ENCODE data around the gene GFPT1. TPM values are rescaled to one million over a fixed set of nuclear protein-coding genes. Genes with fewer than 3 reads are reported as not detected.
"Not testable (repeated sequence)": the region's sequence is repeated elsewhere in the genome, so short reads cannot be mapped to it uniquely, and the experiment has no call there.

GFPT1 gene
- total and polyA plus RNA-seq, 5 donors from 2014 or later = 8.0 to 20.7 (median 12.0) TPM

DNA sequence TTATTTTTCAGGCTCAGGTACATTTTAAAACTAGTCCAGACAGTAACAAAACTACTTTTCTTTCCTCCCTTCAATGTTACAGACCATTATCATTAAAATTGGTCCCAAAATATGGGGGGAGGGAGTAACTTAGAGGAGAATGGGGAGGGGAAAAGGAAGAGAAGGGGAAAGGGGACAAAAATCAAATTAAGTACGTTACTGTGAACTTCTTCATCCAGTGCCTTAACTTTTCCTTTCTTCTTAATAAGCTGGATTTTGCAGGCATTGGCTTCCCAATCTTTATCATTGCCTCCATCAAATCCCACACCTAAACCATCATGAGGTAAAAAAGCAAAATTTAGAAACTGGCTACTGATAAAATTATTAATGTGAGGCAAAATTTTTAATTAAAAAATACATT is 17.2 kb downstream of the GFPT1 start:
- peaks cover 34% of the 10 kb centered on the region for H3K36me3 Mint-ChIP-seq
- H3K27ac Mint-ChIP-seq = no peak overlapping the region
- Histone ChIP-seq H3K9me3 (ENCODE audit: control insufficient read depth in 2 of 2, low read length in 2 of 2) (no peaks in the 10 kb centered on the region), H3K27me3 (ENCODE audit: control insufficient read depth, insufficient read depth, low read length) (no peaks in the 10 kb centered on the region), H3K4me3 (ENCODE audit: low read depth, low read length) (no peak overlapping the region), H3K27ac (ENCODE audit: insufficient read depth, low read length, poor library complexity, severe bottlenecking) (no peak overlapping the region), H3K36me3 (ENCODE audit: control insufficient read depth, insufficient read depth, low read length) (peaks cover 58% of the 10 kb centered on the region), H3K4me1 (ENCODE audit: control insufficient read depth, insufficient read depth, low read length, poor library complexity, severe bottlenecking) (no peaks in the 10 kb centered on the region)
- DNase-seq (no peak), ATAC-seq (ENCODE audit: low read depth in 2 of 2) (no peak)
- H3K27me3 Mint-ChIP-seq = no peaks in the 10 kb centered on the region
- peaks cover 2 to 17% (median 3%) of the 10 kb centered on the region in 4 donors for H3K4me1 Mint-ChIP-seq
- H3K4me3 Mint-ChIP-seq = no peak overlapping the region
- peaks cover 0 to 2% (median 0%) of the 10 kb centered on the region in 7 donors for H3K9me3 Mint-ChIP-seq

DNA sequence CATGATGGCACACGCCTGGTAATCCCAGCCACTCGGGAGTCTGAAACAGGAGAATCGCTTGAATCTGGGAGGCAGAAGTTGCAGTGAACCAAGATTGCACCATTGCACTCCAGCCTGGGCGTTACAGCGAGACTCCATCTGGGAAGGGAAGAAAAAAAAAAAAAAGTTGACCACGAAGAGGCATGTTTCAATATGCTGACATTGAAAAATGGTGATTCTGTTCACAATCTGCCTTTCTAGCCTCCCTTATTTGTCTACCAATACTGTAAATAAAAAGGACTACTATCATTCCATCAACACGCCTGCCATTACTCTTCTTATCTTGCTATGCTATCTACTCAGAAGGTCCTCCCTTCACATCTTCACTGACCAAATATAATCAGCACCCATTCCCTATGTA is 18.4 kb downstream of the GFPT1 start:
- peaks cover 67% of the 10 kb centered on the region for H3K36me3 ChIP-seq (ENCODE audit: control insufficient read depth, insufficient read depth, low read length)
- no peak for ATAC-seq (ENCODE audit: low read depth in 2 of 2)
- Mint-ChIP-seq H3K27me3 (no peaks in the 10 kb centered on the region), H3K4me1 (peaks cover 2 to 17% (median 3%) of the 10 kb centered on the region in 4 donors), H3K4me3 (no peak overlapping the region), H3K36me3 (peaks cover 34% of the 10 kb centered on the region), H3K27ac (peak overlapping the region in 1 of 3 donors; percentile 57), H3K9me3 (peaks cover 0 to 2% (median 0%) of the 10 kb centered on the region in 7 donors)
- no peak for DNase-seq
- H3K9me3 ChIP-seq (ENCODE audit: control insufficient read depth in 2 of 2, low read length in 2 of 2) = no peaks in the 10 kb centered on the region
- H3K4me3 ChIP-seq (ENCODE audit: low read depth, low read length) = no peak overlapping the region
- H3K27me3 ChIP-seq (ENCODE audit: control insufficient read depth, insufficient read depth, low read length) = no peaks in the 10 kb centered on the region
- no peak overlapping the region for H3K27ac ChIP-seq (ENCODE audit: insufficient read depth, low read length, poor library complexity, severe bottlenecking)
- no peaks in the 10 kb centered on the region for H3K4me1 ChIP-seq (ENCODE audit: control insufficient read depth, insufficient read depth, low read length, poor library complexity, severe bottlenecking)

DNA sequence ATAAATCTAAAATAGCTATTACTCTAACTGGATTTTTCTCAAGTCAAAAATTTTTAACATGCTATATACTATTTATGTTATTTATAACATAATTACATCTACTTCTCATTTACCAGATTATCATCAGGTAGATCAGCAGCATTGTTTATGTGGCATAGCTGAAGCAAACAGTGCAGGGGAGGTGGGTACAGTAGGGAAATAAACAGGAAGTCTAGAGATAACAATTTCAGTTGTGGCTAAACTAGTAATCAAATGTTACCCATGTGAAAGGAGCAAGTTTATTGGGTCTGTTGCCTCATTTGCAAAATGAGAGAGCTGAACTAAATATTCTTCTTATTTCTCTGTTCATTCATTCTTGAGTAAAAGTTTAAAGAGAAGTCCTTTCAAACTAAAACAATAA is 27.7 kb downstream of the GFPT1 start:
- peak in 1 of 3 donors; percentile 2 for DNase-seq
- H3K27ac ChIP-seq (ENCODE audit: insufficient read depth, low read length, poor library complexity, severe bottlenecking) = no peak overlapping the region
- Mint-ChIP-seq H3K4me1 (peaks cover 0 to 11% (median 3%) of the 10 kb centered on the region in 4 donors), H3K27ac (peak overlapping the region in 2 of 3 donors; percentile 20 to 56), H3K36me3 (peaks cover 41% of the 10 kb centered on the region), H3K9me3 (no peaks in the 10 kb centered on the region), H3K27me3 (no peaks in the 10 kb centered on the region), H3K4me3 (no peak overlapping the region)
- H3K27me3 ChIP-seq (ENCODE audit: control insufficient read depth, insufficient read depth, low read length) = no peaks in the 10 kb centered on the region
- peaks cover 84% of the 10 kb centered on the region for H3K36me3 ChIP-seq (ENCODE audit: control insufficient read depth, insufficient read depth, low read length)
- H3K9me3 ChIP-seq (ENCODE audit: control insufficient read depth in 2 of 2, low read length in 2 of 2) = no peaks in the 10 kb centered on the region
- no peak for ATAC-seq (ENCODE audit: low read depth in 2 of 2)
- H3K4me1 ChIP-seq (ENCODE audit: control insufficient read depth, insufficient read depth, low read length, poor library complexity, severe bottlenecking) = no peaks in the 10 kb centered on the region
- H3K4me3 ChIP-seq (ENCODE audit: low read depth, low read length) = no peak overlapping the region

DNA sequence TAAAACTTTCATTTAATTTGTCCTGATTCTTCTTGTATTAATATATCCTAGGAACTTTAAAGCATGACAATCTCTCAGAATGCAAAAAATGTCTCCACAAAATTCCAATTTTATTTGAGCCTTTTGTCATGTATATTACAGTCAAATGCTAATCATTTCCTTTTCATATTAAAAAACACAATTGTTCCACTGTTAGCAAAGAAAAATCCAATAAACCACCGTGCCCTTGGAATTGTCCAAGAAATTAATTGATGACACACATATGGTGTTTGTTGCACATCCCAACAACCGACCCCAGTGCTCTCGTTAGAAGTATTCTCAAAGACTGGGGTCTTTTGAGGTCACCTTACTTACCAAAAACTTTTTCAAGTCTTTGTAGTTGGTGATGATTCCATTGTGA is 28.1 kb downstream of the GFPT1 start:
- DNase-seq (no peak), ATAC-seq (ENCODE audit: low read depth in 2 of 2) (no peak)
- peaks cover 84% of the 10 kb centered on the region for H3K36me3 ChIP-seq (ENCODE audit: control insufficient read depth, insufficient read depth, low read length)
- H3K36me3 Mint-ChIP-seq = peaks cover 45% of the 10 kb centered on the region
- H3K9me3 ChIP-seq (ENCODE audit: control insufficient read depth in 2 of 2, low read length in 2 of 2) = no peaks in the 10 kb centered on the region
- no peak overlapping the region for H3K27ac Mint-ChIP-seq
- H3K27me3 ChIP-seq (ENCODE audit: control insufficient read depth, insufficient read depth, low read length) = no peaks in the 10 kb centered on the region
- H3K27me3 Mint-ChIP-seq = no peaks in the 10 kb centered on the region
- no peak overlapping the region for H3K4me3 Mint-ChIP-seq
- H3K4me1 ChIP-seq (ENCODE audit: control insufficient read depth, insufficient read depth, low read length, poor library complexity, severe bottlenecking) = no peaks in the 10 kb centered on the region
- H3K27ac ChIP-seq (ENCODE audit: insufficient read depth, low read length, poor library complexity, severe bottlenecking) = no peak overlapping the region
- H3K4me1 Mint-ChIP-seq = peaks cover 0 to 11% (median 3%) of the 10 kb centered on the region in 4 donors
- no peak overlapping the region for H3K4me3 ChIP-seq (ENCODE audit: low read depth, low read length)
- no peaks in the 10 kb centered on the region for H3K9me3 Mint-ChIP-seq

DNA sequence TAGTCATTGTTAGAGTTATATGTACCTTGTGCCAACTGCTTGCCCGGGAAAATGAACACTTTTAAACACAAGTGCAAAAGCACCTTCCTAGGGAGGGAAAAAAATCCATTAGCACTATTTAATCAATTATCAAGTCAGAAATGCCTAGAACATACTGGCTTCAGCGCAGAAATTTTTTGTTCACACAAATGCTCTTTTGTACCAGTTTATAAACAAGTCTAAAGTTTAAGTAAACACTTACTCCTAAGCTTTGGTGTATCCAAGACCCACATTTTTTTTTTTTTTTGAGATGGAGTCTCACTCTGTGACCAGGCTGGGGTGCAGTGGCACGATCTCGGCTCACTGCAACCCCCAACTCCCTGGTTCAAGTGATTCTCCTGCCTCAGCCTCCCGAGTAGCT is 30.6 kb downstream of the GFPT1 start:
- Histone ChIP-seq H3K9me3 (ENCODE audit: control insufficient read depth in 2 of 2, low read length in 2 of 2) (no peaks in the 10 kb centered on the region), H3K4me3 (ENCODE audit: low read depth, low read length) (no peak overlapping the region), H3K27me3 (ENCODE audit: control insufficient read depth, insufficient read depth, low read length) (no peaks in the 10 kb centered on the region), H3K27ac (ENCODE audit: insufficient read depth, low read length, poor library complexity, severe bottlenecking) (no peak overlapping the region), H3K36me3 (ENCODE audit: control insufficient read depth, insufficient read depth, low read length) (peaks cover 74% of the 10 kb centered on the region), H3K4me1 (ENCODE audit: control insufficient read depth, insufficient read depth, low read length, poor library complexity, severe bottlenecking) (no peaks in the 10 kb centered on the region)
- no peak overlapping the region for H3K27ac Mint-ChIP-seq
- no peak for DNase-seq
- no peak overlapping the region for H3K4me3 Mint-ChIP-seq
- no peak for ATAC-seq (ENCODE audit: low read depth in 2 of 2)
- peaks cover 0 to 11% (median 3%) of the 10 kb centered on the region in 4 donors for H3K4me1 Mint-ChIP-seq
- H3K9me3 Mint-ChIP-seq = no peaks in the 10 kb centered on the region
- no peaks in the 10 kb centered on the region for H3K27me3 Mint-ChIP-seq
- H3K36me3 Mint-ChIP-seq = peaks cover 42% of the 10 kb centered on the region

DNA sequence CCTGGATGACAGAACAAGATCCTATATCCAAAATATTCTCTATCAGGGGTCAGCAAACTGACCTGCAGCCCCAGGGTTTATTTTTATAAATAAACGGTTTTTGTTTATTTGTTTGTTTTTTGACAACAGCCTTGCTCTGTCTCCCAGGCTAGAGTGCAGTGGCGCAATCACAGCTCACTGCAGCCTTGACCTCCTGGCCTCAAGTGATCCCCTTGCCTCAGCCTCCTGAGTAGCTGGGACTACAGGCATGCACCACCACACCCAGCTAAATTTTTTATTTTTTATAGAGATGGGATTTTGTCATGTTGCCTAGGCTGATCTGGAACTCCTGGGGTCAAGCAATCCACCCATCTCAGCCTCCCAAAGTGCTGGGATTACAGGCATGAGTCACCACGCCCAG is 32.1 kb downstream of the GFPT1 start:
- H3K9me3 ChIP-seq (ENCODE audit: control insufficient read depth in 2 of 2, low read length in 2 of 2); H3K9me3 Mint-ChIP-seq; H3K27ac Mint-ChIP-seq; ATAC-seq (ENCODE audit: low read depth in 2 of 2); H3K27ac ChIP-seq (ENCODE audit: insufficient read depth, low read length, poor library complexity, severe bottlenecking); H3K4me3 ChIP-seq (ENCODE audit: low read depth, low read length); H3K27me3 ChIP-seq (ENCODE audit: control insufficient read depth, insufficient read depth, low read length); H3K4me1 ChIP-seq (ENCODE audit: control insufficient read depth, insufficient read depth, low read length, poor library complexity, severe bottlenecking); DNase-seq; H3K27me3 Mint-ChIP-seq; H3K4me3 Mint-ChIP-seq: not testable (repeated sequence)
- peaks cover 41% of the 10 kb centered on the region for H3K36me3 Mint-ChIP-seq
- peaks cover 0 to 11% (median 3%) of the 10 kb centered on the region in 4 donors for H3K4me1 Mint-ChIP-seq
- H3K36me3 ChIP-seq (ENCODE audit: control insufficient read depth, insufficient read depth, low read length) = peaks cover 64% of the 10 kb centered on the region

DNA sequence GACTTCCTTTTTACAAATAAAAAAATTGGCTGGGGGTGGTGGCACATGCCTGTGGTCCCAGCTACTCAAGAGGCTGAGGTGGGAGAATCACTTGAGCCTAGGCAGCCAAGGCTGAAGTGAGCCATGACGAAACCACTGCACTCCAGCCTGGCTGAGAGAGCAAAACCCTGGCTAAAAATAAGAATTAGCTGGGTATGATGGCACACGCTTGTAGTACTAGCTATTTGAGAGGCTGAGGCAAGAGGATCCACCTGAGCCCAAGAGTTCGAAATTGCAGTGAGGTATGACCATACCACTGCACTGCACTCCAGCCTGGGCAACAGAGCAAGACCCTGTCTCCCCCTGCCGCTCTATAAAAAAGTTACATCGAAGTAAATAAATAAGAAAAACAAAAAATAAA is 33.7 kb downstream of the GFPT1 start:
- H3K9me3 ChIP-seq (ENCODE audit: control insufficient read depth in 2 of 2, low read length in 2 of 2) = no peaks in the 10 kb centered on the region
- H3K4me3 ChIP-seq (ENCODE audit: low read depth, low read length) = no peak overlapping the region
- peaks cover 66% of the 10 kb centered on the region for H3K36me3 ChIP-seq (ENCODE audit: control insufficient read depth, insufficient read depth, low read length)
- DNase-seq (no peak), ATAC-seq (ENCODE audit: low read depth in 2 of 2) (no peak)
- no peaks in the 10 kb centered on the region for H3K9me3 Mint-ChIP-seq
- H3K27me3 ChIP-seq (ENCODE audit: control insufficient read depth, insufficient read depth, low read length) = no peaks in the 10 kb centered on the region
- H3K4me1 Mint-ChIP-seq = peaks cover 0 to 5% (median 0%) of the 10 kb centered on the region in 4 donors
- no peak overlapping the region for H3K27ac Mint-ChIP-seq
- H3K36me3 Mint-ChIP-seq = peaks cover 41% of the 10 kb centered on the region
- H3K4me3 Mint-ChIP-seq = no peak overlapping the region
- H3K4me1 ChIP-seq (ENCODE audit: control insufficient read depth, insufficient read depth, low read length, poor library complexity, severe bottlenecking) = no peaks in the 10 kb centered on the region
- no peaks in the 10 kb centered on the region for H3K27me3 Mint-ChIP-seq
- no peak overlapping the region for H3K27ac ChIP-seq (ENCODE audit: insufficient read depth, low read length, poor library complexity, severe bottlenecking)

DNA sequence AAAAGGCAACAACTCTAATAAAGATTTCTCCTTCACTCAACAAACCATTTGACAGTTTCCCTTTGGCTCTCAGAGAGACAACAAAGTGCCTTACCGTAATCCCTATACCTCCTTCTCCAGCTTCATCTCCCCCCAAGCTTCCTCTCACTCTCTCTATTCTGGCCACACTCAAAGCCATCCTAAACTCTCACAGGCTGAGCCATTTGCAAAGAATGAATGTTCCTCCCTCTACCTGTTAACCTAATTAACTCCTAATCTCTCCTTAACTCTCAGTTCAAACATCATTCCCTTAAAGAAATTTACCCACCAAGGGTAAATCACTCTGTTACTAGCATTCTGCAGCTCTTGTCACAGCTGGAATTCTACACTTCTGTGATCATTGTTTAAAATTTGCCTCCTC is 38.2 kb downstream of the GFPT1 start:
- Histone ChIP-seq H3K4me1 (ENCODE audit: control insufficient read depth, insufficient read depth, low read length, poor library complexity, severe bottlenecking) (no peaks in the 10 kb centered on the region), H3K27me3 (ENCODE audit: control insufficient read depth, insufficient read depth, low read length) (no peaks in the 10 kb centered on the region), H3K27ac (ENCODE audit: insufficient read depth, low read length, poor library complexity, severe bottlenecking) (no peak overlapping the region), H3K9me3 (ENCODE audit: control insufficient read depth in 2 of 2, low read length in 2 of 2) (no peaks in the 10 kb centered on the region), H3K4me3 (ENCODE audit: low read depth, low read length) (no peak overlapping the region), H3K36me3 (ENCODE audit: control insufficient read depth, insufficient read depth, low read length) (peaks cover 72% of the 10 kb centered on the region)
- ATAC-seq (ENCODE audit: low read depth in 2 of 2) (no peak), DNase-seq (no peak)
- Mint-ChIP-seq H3K36me3 (peaks cover 36% of the 10 kb centered on the region), H3K4me1 (no peaks in the 10 kb centered on the region), H3K4me3 (no peak overlapping the region), H3K27ac (peak overlapping the region in 1 of 3 donors; percentile 62), H3K9me3 (no peaks in the 10 kb centered on the region), H3K27me3 (no peaks in the 10 kb centered on the region)
